Measurements from ENCODE around the gene PRKCSH. TPM values are rescaled to one million over a fixed set of nuclear protein-coding genes. Genes with fewer than 3 reads are reported as not detected.

Gene PRKCSH
- total RNA-seq, 2 donors from 2014 or later: 301 to 320 TPM

- no peak for ATAC-seq
- no peak for DNase-seq
- intact Hi-C loops (cut with DNase I, micrococcal nuclease): loop anchor here in 1 of 2 donors (10.0 kb wide), 1 partner anchor 189 kb away; the partner anchor contains the start of gene TSPAN16
Measured at GRCh38 chr19:11483366-11484111, 48.1 kb downstream of the PRKCSH start.

- intact Hi-C loops (cut with DNase I, micrococcal nuclease): loop anchor here in 1 of 2 donors (10.0 kb wide), 1 partner anchor 191 kb away; the partner anchor contains the start of gene TSPAN16
- ATAC-seq (no peak), DNase-seq (no peak)
Measured at GRCh38 chr19:11485245-11485837, 49.9 kb downstream of the PRKCSH start.

- ATAC-seq: no peak
- intact Hi-C loops (cut with DNase I, micrococcal nuclease): loop anchor here in 1 of 2 donors (10.0 kb wide), 1 partner anchor 192 kb away; the partner anchor contains the start of gene TSPAN16
- DNase-seq: no peak
Measured at GRCh38 chr19:11486661-11487503, 51.4 kb downstream of the PRKCSH start.

GRCh38 chr19:11489378-11489777 lies 53.9 kb downstream of the PRKCSH start:
- intact Hi-C loops (cut with DNase I, micrococcal nuclease): loop anchor here in 1 of 2 donors (10.0 kb wide), 1 partner anchor 195 kb away; the partner anchor contains the start of gene TSPAN16
- ATAC-seq: no peak
- DNase-seq: no peak

GRCh38 chr19:11494634-11495285 lies 59.3 kb downstream of the PRKCSH start:
- ATAC-seq (no peak), DNase-seq (no peak)
- intact Hi-C loops (cut with DNase I, micrococcal nuclease): loop anchor here in 1 of 2 donors (10.0 kb wide), 1 partner anchor 90 kb away; no protein-coding TSS in a partner anchor

GRCh38 chr19:11495481-11495880 lies 60.0 kb downstream of the PRKCSH start:
- no peak for ATAC-seq

GRCh38 chr19:11495885-11496284 lies 60.5 kb downstream of the PRKCSH start:
- DNase-seq (no peak), ATAC-seq (no peak)
- intact Hi-C loops (cut with DNase I, micrococcal nuclease): loop anchor here in 1 of 2 donors (10.0 kb wide), 1 partner anchor 89 kb away; no protein-coding TSS in a partner anchor

More at GRCh38 chr19:11495481-11495880, 60.0 kb downstream of the PRKCSH start:
- intact Hi-C loops (cut with DNase I, micrococcal nuclease): loop anchor here in 1 of 2 donors (10.0 kb wide), 1 partner anchor 89 kb away; no protein-coding TSS in a partner anchor
- no peak for DNase-seq

GRCh38 chr19:11496391-11497163 lies 61.1 kb downstream of the PRKCSH start:
- intact Hi-C loops (cut with DNase I, micrococcal nuclease): loop anchor here in 1 of 2 donors (10.0 kb wide), 1 partner anchor 88 kb away; no protein-coding TSS in a partner anchor
- ATAC-seq (peak; percentile 84), DNase-seq (peak; percentile 62 to 79)

- intact Hi-C loops (cut with DNase I, micrococcal nuclease): loop anchor here in 1 of 2 donors (10.0 kb wide), 1 partner anchor 86 kb away; no protein-coding TSS in a partner anchor
- no peak for ATAC-seq
Measured at GRCh38 chr19:11499220-11499726, 63.8 kb downstream of the PRKCSH start.

GRCh38 chr19:11499890-11500420 lies 64.5 kb downstream of the PRKCSH start:
- no peak for DNase-seq

More at GRCh38 chr19:11499220-11499726, 63.8 kb downstream of the PRKCSH start:
- no peak for DNase-seq

More at GRCh38 chr19:11499890-11500420, 64.5 kb downstream of the PRKCSH start:
- no peak for ATAC-seq
- intact Hi-C loops (cut with DNase I, micrococcal nuclease): loop anchor here in 1 of 2 donors (10.0 kb wide), 1 partner anchor 85 kb away; no protein-coding TSS in a partner anchor

Small RNAs within 50 kb of the gene (microRNA-seq; reads per million reads assigned to microRNA genes)
- gene MIR7974: 0 to 1.4 reads per million in 2 donors

Other genes with a start within 250 kb of the PRKCSH start
- gene KANK2, start 238.1 kb upstream of the PRKCSH start, total RNA-seq: 10 to 100 TPM; 28.5 to 85.3 TPM
- not detected for gene ANGPTL8, start 196.0 kb upstream of the PRKCSH start, total RNA-seq
- gene DOCK6, start 173.1 kb upstream of the PRKCSH start, total RNA-seq: 10 to 100 TPM; 64.7 to 77.6 TPM
- gene TSPAN16, start 139.5 kb upstream of the PRKCSH start, total RNA-seq: not detected
- 10 to 100 TPM; 34.7 to 37.6 TPM for gene RAB3D, start 96.0 kb upstream of the PRKCSH start, total RNA-seq
- 10 to 100 TPM; 43.5 to 51.9 TPM for gene TMEM205, start 89.4 kb upstream of the PRKCSH start, total RNA-seq
- gene CCDC159, start 89.1 kb upstream of the PRKCSH start, total RNA-seq: 10 to 100 TPM; 28.6 to 30.2 TPM
- gene PLPPR2, start 80.2 kb upstream of the PRKCSH start, total RNA-seq: 1 to 10 TPM; 5.4 to 7.3 TPM
- 1 to 10 TPM; 3.3 to 3.4 TPM for gene SWSAP1, start 61.0 kb upstream of the PRKCSH start, total RNA-seq
- 1 to 10 TPM; 4.2 to 4.8 TPM for gene EPOR, start 51.3 kb upstream of the PRKCSH start, total RNA-seq
- gene RGL3, start 16.3 kb upstream of the PRKCSH start, total RNA-seq: 10 to 100 TPM; 21.1 to 23.9 TPM
- under 1 TPM in 1 of 2 donors, not detected in 1; 0.42 TPM for gene ODAD3, start 514 bp upstream of the PRKCSH start, total RNA-seq
- under 1 TPM; 0.15 to 0.61 TPM for gene ELAVL3, start 45.4 kb downstream of the PRKCSH start, total RNA-seq
- gene ZNF653, start 70.2 kb downstream of the PRKCSH start, total RNA-seq: 10 to 100 TPM in 1 of 2 donors, 1 to 10 TPM in 1; 7.5 to 10.4 TPM
- gene ECSIT, start 93.5 kb downstream of the PRKCSH start, total RNA-seq: 10 to 100 TPM; 52.8 to 64.5 TPM
- 100 to 1,000 TPM in 1 of 2 donors, 1 to 10 TPM in 1; 6.9 to 254 TPM for gene CNN1, start 103.2 kb downstream of the PRKCSH start, total RNA-seq
- 10 to 100 TPM; 34.6 to 39.0 TPM for gene ELOF1, start 123.6 kb downstream of the PRKCSH start, total RNA-seq
- gene ACP5, start 142.0 kb downstream of the PRKCSH start, total RNA-seq: 10 to 100 TPM; 22.6 to 26.8 TPM
- gene ZNF627, start 161.8 kb downstream of the PRKCSH start, total RNA-seq: 1 to 10 TPM; 8.5 to 9.2 TPM